Neuronal stem cell (in vitro differentiated cells): ENCODE measurements around the gene PLCH1.
A peak's percentile ranks its signal among the peaks of the same experiment; 100 is the strongest.

Source experiments
- DNase-seq: peaks from one replicate; pipeline ENCODE4 v3.0.0-alpha.2; 2013; ENCODE audit warnings: low spot score
- H2AFZ ChIP-seq: one replicate; pipeline ENCODE4 v1.6.1; 2013; ENCODE audit warnings: mild to moderate bottlenecking, low read length, inconsistent platforms
- H2AK5ac ChIP-seq: 2 replicates; pipeline ENCODE4 v1.6.1; 2013; ENCODE audit warnings: low read depth, mild to moderate bottlenecking, inconsistent platforms, low read length, moderate library complexity, mixed read lengths
- H2BK120ac ChIP-seq: 2 replicates; pipeline ENCODE4 v1.6.1; 2013; ENCODE audit warnings: low read depth, mild to moderate bottlenecking, inconsistent platforms, low read length, moderate library complexity, mixed read lengths
- H2BK12ac ChIP-seq: one replicate; pipeline ENCODE4 v1.6.1; 2013; ENCODE audit warnings: low read length, inconsistent platforms
- H2BK15ac ChIP-seq: 2 replicates; pipeline ENCODE4 v1.6.1; 2013; ENCODE audit warnings: mild to moderate bottlenecking, low read length, inconsistent platforms, mixed read lengths
- H2BK5ac ChIP-seq: one replicate; pipeline ENCODE4 v1.6.1; 2013; ENCODE audit warnings: inconsistent platforms, mild to moderate bottlenecking, low read length, moderate library complexity
- H3K14ac ChIP-seq: one replicate; pipeline ENCODE4 v1.6.1; 2013; ENCODE audit warnings: low read length, inconsistent platforms
- H3K18ac ChIP-seq: 2 replicates; pipeline ENCODE4 v1.6.1; 2013; ENCODE audit warnings: low read length, inconsistent platforms
- H3K23ac ChIP-seq: 2 replicates; pipeline ENCODE4 v1.6.1; 2013; ENCODE audit warnings: low read depth, mild to moderate bottlenecking, mixed read lengths, low read length, inconsistent platforms; ENCODE audit not compliant: poor library complexity
- H3K27ac ChIP-seq: replicated peaks from 3 replicates; pipeline ENCODE4 v1.5.1; 2013; ENCODE audit warnings: low read length, inconsistent platforms
- H3K27me3 ChIP-seq, 3 experiments: 2 replicates each; pipeline ENCODE4 v1.6.1; 2013; ENCODE audit warnings: low read length in 3 of 3, mild to moderate bottlenecking in 2 of 3, inconsistent platforms in 1 of 3, low read depth in 1 of 3, mixed read lengths in 1 of 3, moderate library complexity in 1 of 3; ENCODE audit not compliant: control insufficient read depth in 3 of 3, insufficient read depth in 3 of 3
- H3K36me3 ChIP-seq, 2 donors: replicated peaks in 1 of 2; 2 replicates each; pipeline ENCODE4 v1.6.1; 2013; ENCODE audit warnings: low read length in 2 of 2; ENCODE audit not compliant: control insufficient read depth in 2 of 2, insufficient read depth in 2 of 2
- H3K4ac ChIP-seq: 2 replicates; pipeline ENCODE4 v1.6.1; 2013; ENCODE audit warnings: inconsistent platforms, mild to moderate bottlenecking, low read length, moderate library complexity
- H3K4me1 ChIP-seq, 2 donors: 1 replicate in 1 of 2; 2 replicates in 1 of 2; pipeline ENCODE4 v1.6.1; 2013; ENCODE audit warnings: low read length in 2 of 2, low read depth in 1 of 2; ENCODE audit not compliant: control insufficient read depth in 2 of 2, insufficient read depth in 1 of 2
- H3K4me2 ChIP-seq: one replicate; pipeline ENCODE4 v1.6.1; 2013; ENCODE audit warnings: mild to moderate bottlenecking, low read length, inconsistent platforms; ENCODE audit not compliant: insufficient read depth, poor library complexity, severe bottlenecking
- H3K4me3 ChIP-seq, 2 donors: 2 replicates each; pipeline ENCODE4 v1.5.1; 2013; ENCODE audit warnings: low read length in 2 of 2, mild to moderate bottlenecking in 2 of 2, inconsistent platforms in 1 of 2, moderate library complexity in 1 of 2
- H3K79me1 ChIP-seq: one replicate; pipeline ENCODE4 v1.6.1; 2013; ENCODE audit warnings: low read depth, mild to moderate bottlenecking, inconsistent platforms, low read length, moderate library complexity
- H3K9ac ChIP-seq: one replicate; pipeline ENCODE4 v1.6.1; 2013; ENCODE audit warnings: mild to moderate bottlenecking, low read depth, low read length, inconsistent platforms; ENCODE audit not compliant: poor library complexity
- H3K9me3 ChIP-seq, 2 donors: replicated peaks in 1 of 2; 2 replicates each; pipeline versions ENCODE3 to v1.6.1; 2013; ENCODE audit warnings: low read length in 2 of 2, mild to moderate bottlenecking in 2 of 2, inconsistent platforms in 1 of 2, low read depth in 1 of 2, mixed read lengths in 1 of 2, moderate library complexity in 1 of 2; ENCODE audit not compliant: control insufficient read depth in 2 of 2, insufficient read depth in 1 of 2
- H4K8ac ChIP-seq: one replicate; pipeline ENCODE4 v1.6.1; 2013; ENCODE audit warnings: low read depth, mild to moderate bottlenecking, inconsistent platforms, low read length, moderate library complexity
- H4K91ac ChIP-seq: one replicate; pipeline ENCODE4 v1.6.1; 2013; ENCODE audit warnings: low read length, low read depth, mild to moderate bottlenecking, inconsistent platforms; ENCODE audit not compliant: poor library complexity
- WGBS, 2 donors: extraction: QIAGEN DNeasy Blood & Tissue Kit; methylation state at CpG; one replicate each; pipeline ENCODE4 v1.1.7; 2013; ENCODE audit warnings: missing lambda C conversion rate in 2 of 2, mixed read lengths in 1 of 2; ENCODE audit not compliant: insufficient read length in 2 of 2, insufficient replicate concordance in 1 of 2; ENCODE audit errors: extremely low coverage in 2 of 2; 5-methylcytosine and 5-hydroxymethylcytosine counted together

PLCH1 gene

GRCh38 chr3:155416500-155417118, 328.3 kb downstream of the PLCH1 start:
- Histone ChIP-seq H3K36me3 (no peaks in the 10 kb centered on the region), H3K9ac (no peak overlapping the region), H3K4me1 (peaks cover 7 to 31% of the 10 kb centered on the region in 2 donors), H3K23ac (no peak overlapping the region), H3K27ac (no peak overlapping the region), H4K8ac (no peak overlapping the region), H3K18ac (no peak overlapping the region), H3K4me3 (no peak overlapping the region), H3K9me3 (peaks cover 2 to 3% of the 10 kb centered on the region in 2 donors), H2BK5ac (no peak overlapping the region), H2BK120ac (no peak overlapping the region), H2AFZ (no peak overlapping the region), H2AK5ac (no peak overlapping the region), H3K14ac (no peak overlapping the region), H3K4ac (no peak overlapping the region), H3K79me1 (no peaks in the 10 kb centered on the region), H3K27me3 (no peaks in the 10 kb centered on the region), H2BK12ac (no peak overlapping the region), H4K91ac (no peak overlapping the region), H2BK15ac (no peak overlapping the region), H3K4me2 (no peak overlapping the region)
- no peak for DNase-seq
- WGBS, 2 donors, result no CpG with 5 or more reads among the region's 8 CpGs

- Histone ChIP-seq H4K8ac (no peak overlapping the region), H3K9ac (no peak overlapping the region), H2BK12ac (no peak overlapping the region), H2AFZ (peak overlapping the region; percentile 42), H3K14ac (no peak overlapping the region), H3K18ac (no peak overlapping the region), H3K27me3 (no peaks in the 10 kb centered on the region), H3K9me3 (peaks cover 2 to 9% of the 10 kb centered on the region in 2 donors), H3K36me3 (no peaks in the 10 kb centered on the region), H2AK5ac (no peak overlapping the region), H3K4me1 (peaks cover 1 to 9% of the 10 kb centered on the region in 2 donors), H3K4me3 (no peak overlapping the region), H2BK120ac (no peak overlapping the region), H2BK5ac (no peak overlapping the region), H2BK15ac (no peak overlapping the region), H4K91ac (no peak overlapping the region), H3K23ac (no peak overlapping the region), H3K4me2 (no peak overlapping the region), H3K79me1 (no peaks in the 10 kb centered on the region), H3K27ac (no peak overlapping the region), H3K4ac (no peak overlapping the region)
- DNase-seq, result no peak
- WGBS, 2 donors, result no CpG with 5 or more reads among the region's 3 CpGs
Observed at GRCh38 chr3:155412904-155413303, 332.0 kb downstream of the PLCH1 start.

GRCh38 chr3:155411500-155412223, 333.2 kb downstream of the PLCH1 start:
- no peak for DNase-seq
- no peak overlapping the region for H3K4me2 ChIP-seq
- no CpG with 5 or more reads among the region's 5 CpGs for WGBS, 2 donors
- no peak overlapping the region for H3K14ac ChIP-seq
- no peak overlapping the region for H2AK5ac ChIP-seq
- H3K4me3 ChIP-seq, result no peak overlapping the region
- H3K18ac ChIP-seq, result no peak overlapping the region
- peaks cover 1 to 4% of the 10 kb centered on the region in 2 donors for H3K4me1 ChIP-seq
- peaks cover 2 to 9% of the 10 kb centered on the region in 2 donors for H3K9me3 ChIP-seq
- no peaks in the 10 kb centered on the region for H3K27me3 ChIP-seq
- H3K4ac ChIP-seq, result no peak overlapping the region
- no peak overlapping the region for H4K8ac ChIP-seq
- H2BK120ac ChIP-seq, result no peak overlapping the region
- H3K79me1 ChIP-seq, result no peaks in the 10 kb centered on the region
- H4K91ac ChIP-seq, result no peak overlapping the region
- no peak overlapping the region for H3K27ac ChIP-seq
- no peak overlapping the region for H2BK5ac ChIP-seq
- no peaks in the 10 kb centered on the region for H3K36me3 ChIP-seq
- no peak overlapping the region for H2BK12ac ChIP-seq
- H2AFZ ChIP-seq, result no peak overlapping the region
- no peak overlapping the region for H2BK15ac ChIP-seq
- H3K9ac ChIP-seq, result no peak overlapping the region
- H3K23ac ChIP-seq, result no peak overlapping the region

GRCh38 chr3:155409336-155409735, 335.5 kb downstream of the PLCH1 start:
- no peak overlapping the region for H4K91ac ChIP-seq
- no peaks in the 10 kb centered on the region for H3K27me3 ChIP-seq
- no peak overlapping the region for H3K14ac ChIP-seq
- no peak for DNase-seq
- H2BK12ac ChIP-seq, result no peak overlapping the region
- no peak overlapping the region for H2AK5ac ChIP-seq
- H3K23ac ChIP-seq, result no peak overlapping the region
- H3K4ac ChIP-seq, result no peak overlapping the region
- no peaks in the 10 kb centered on the region for H3K79me1 ChIP-seq
- H3K27ac ChIP-seq, result no peak overlapping the region
- H2BK15ac ChIP-seq, result no peak overlapping the region
- peak overlapping the region; percentile 47 for H2AFZ ChIP-seq
- no peaks in the 10 kb centered on the region for H3K36me3 ChIP-seq
- H3K9ac ChIP-seq, result no peak overlapping the region
- no peak overlapping the region for H4K8ac ChIP-seq
- no peak overlapping the region for H3K4me3 ChIP-seq
- H3K4me2 ChIP-seq, result no peak overlapping the region
- no peak overlapping the region for H2BK5ac ChIP-seq
- H3K18ac ChIP-seq, result no peak overlapping the region
- peaks cover 2 to 9% of the 10 kb centered on the region in 2 donors for H3K9me3 ChIP-seq
- peaks cover 1 to 4% of the 10 kb centered on the region in 2 donors for H3K4me1 ChIP-seq
- H2BK120ac ChIP-seq, result no peak overlapping the region
